COR-L47 (cell line): ENCODE measurements around the gene HK3.
"Not testable (repeated sequence)": the region's sequence is repeated elsewhere in the genome, so short reads cannot be mapped to it uniquely, and the experiment has no call there.

Experiments used
- DNase-seq: peaks from one replicate; lab custom pipeline; 2025; lab: John Stamatoyannopoulos, UW

HK3 gene

GRCh38 chr5:176882567-176882903 lies 16.6 kb downstream of the HK3 start:
- no peak for DNase-seq

- no peak for DNase-seq
Observed at GRCh38 chr5:176881816-176882566, 17.2 kb downstream of the HK3 start.

GRCh38 chr5:176881021-176881749 lies 18.0 kb downstream of the HK3 start:
- no peak for DNase-seq

GRCh38 chr5:176880366-176881020 lies 18.7 kb downstream of the HK3 start:
- DNase-seq: no peak

GRCh38 chr5:176879663-176880361 lies 19.3 kb downstream of the HK3 start:
- no peak for DNase-seq

- no peak for DNase-seq
Observed at GRCh38 chr5:176878906-176879662, 20.1 kb downstream of the HK3 start.

- no peak for DNase-seq
Observed at GRCh38 chr5:176878463-176878862, 20.7 kb downstream of the HK3 start.

- DNase-seq: peak; percentile 40
Observed at GRCh38 chr5:176877793-176878331, 21.3 kb downstream of the HK3 start.

- no peak for DNase-seq
Observed at GRCh38 chr5:176876506-176877431, 22.4 kb downstream of the HK3 start.

- DNase-seq: no peak
Observed at GRCh38 chr5:176875783-176876505, 23.2 kb downstream of the HK3 start.

- no peak for DNase-seq
Observed at GRCh38 chr5:176875014-176875550, 24.1 kb downstream of the HK3 start.

GRCh38 chr5:176874198-176874780 lies 24.9 kb downstream of the HK3 start:
- no peak for DNase-seq

- no peak for DNase-seq
Observed at GRCh38 chr5:176873541-176874172, 25.5 kb downstream of the HK3 start.

GRCh38 chr5:176873011-176873410 lies 26.1 kb downstream of the HK3 start:
- not testable (repeated sequence) for DNase-seq

- not testable (repeated sequence) for DNase-seq
Observed at GRCh38 chr5:176872586-176872985, 26.6 kb downstream of the HK3 start.

GRCh38 chr5:176870644-176871043 lies 28.5 kb downstream of the HK3 start:
- DNase-seq: not testable (repeated sequence)

GRCh38 chr5:176870110-176870591 lies 29.0 kb downstream of the HK3 start:
- DNase-seq: peak; percentile 22

GRCh38 chr5:176869501-176870109 lies 29.5 kb downstream of the HK3 start:
- DNase-seq: no peak
